ENCODE results near the gene TCN2.
"Not testable (repeated sequence)": the region's sequence is repeated elsewhere in the genome, so short reads cannot be mapped to it uniquely, and the experiment has no call there.

The TCN2 gene

DNA sequence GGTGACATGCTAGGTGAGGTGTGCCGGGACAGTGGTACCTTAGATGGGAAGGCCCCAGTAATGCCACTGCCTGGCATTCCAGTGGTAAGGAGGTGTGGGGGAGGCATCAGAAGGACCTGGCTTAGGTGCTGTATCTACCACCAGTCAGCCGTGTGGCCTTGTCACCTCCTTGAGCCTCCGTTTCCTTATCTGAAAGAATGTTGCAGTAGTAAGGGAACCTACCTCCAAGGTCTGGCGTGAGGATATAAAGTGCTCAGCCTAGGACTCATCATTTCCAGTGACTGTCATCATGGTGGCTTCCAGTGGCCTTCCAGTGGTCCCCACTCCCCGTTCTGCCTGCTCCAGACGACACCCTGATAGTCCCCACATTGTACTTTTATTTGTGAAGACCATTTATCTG is 67.5 kb downstream of the TCN2 start:
- Histone ChIP-seq H3K27me3 (ENCODE audit: control insufficient read depth in 5 of 5, insufficient read depth in 4 of 5, low read length in 5 of 5) (peaks cover 0 to 15% (median 5%) of the 10 kb centered on the region in 5 donors), H3K4me1 (ENCODE audit: control insufficient read depth in 5 of 5, insufficient read depth in 5 of 5, low read length in 5 of 5) (no peaks in the 10 kb centered on the region), H3K4me3 (ENCODE audit: low read depth in 1 of 5, low read length in 5 of 5) (no peak overlapping the region)

GRCh38 chr22:30675436-30675835 is 68.5 kb downstream of the TCN2 start:
- no peak overlapping the region for H3K27ac ChIP-seq (ENCODE audit: low read depth, low read length)
- no peaks in the 10 kb centered on the region for H3K36me3 ChIP-seq (ENCODE audit: control insufficient read depth in 5 of 5, insufficient read depth in 5 of 5, low read length in 5 of 5)
- H3K9me3 ChIP-seq (ENCODE audit: control insufficient read depth in 5 of 5, low read length in 5 of 5) = no peaks in the 10 kb centered on the region
- no peaks in the 10 kb centered on the region for H3K4me1 ChIP-seq (ENCODE audit: control insufficient read depth in 5 of 5, insufficient read depth in 5 of 5, low read length in 5 of 5)
- H3K4me3 ChIP-seq (ENCODE audit: low read depth in 1 of 5, low read length in 5 of 5) = no peak overlapping the region
- H3K27me3 ChIP-seq (ENCODE audit: control insufficient read depth in 5 of 5, insufficient read depth in 4 of 5, low read length in 5 of 5) = peaks cover 0 to 15% (median 5%) of the 10 kb centered on the region in 5 donors
- no peak overlapping the region for H3K9ac ChIP-seq (ENCODE audit: low read length in 5 of 5)

More for the DNA sequence above, 67.5 kb downstream of the TCN2 start:
- Histone ChIP-seq H3K36me3 (ENCODE audit: control insufficient read depth in 5 of 5, insufficient read depth in 5 of 5, low read length in 5 of 5) (no peaks in the 10 kb centered on the region), H3K27ac (ENCODE audit: low read depth, low read length) (no peak overlapping the region), H3K9ac (ENCODE audit: low read length in 5 of 5) (no peak overlapping the region), H3K9me3 (ENCODE audit: control insufficient read depth in 5 of 5, low read length in 5 of 5) (no peaks in the 10 kb centered on the region)

DNA sequence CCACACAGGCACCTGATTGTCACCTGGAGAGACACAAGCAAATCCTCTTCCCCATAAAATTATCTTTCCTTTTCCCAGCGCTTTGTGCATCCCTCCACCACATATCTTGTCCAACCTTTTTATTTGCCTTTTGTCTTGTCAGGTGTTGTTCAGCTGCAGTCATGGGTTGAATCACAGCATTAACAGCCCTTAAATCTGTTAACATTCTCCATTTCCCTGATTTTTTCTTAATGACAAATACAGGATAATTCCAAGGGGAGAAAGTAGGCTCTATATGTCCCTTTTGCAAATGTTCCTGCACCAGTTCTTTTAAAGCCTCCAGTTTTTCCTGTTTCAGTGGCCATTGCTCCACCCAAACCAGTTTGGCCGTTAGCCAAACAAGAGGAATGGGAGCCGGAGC is 69.6 kb downstream of the TCN2 start:
- H3K4me1 ChIP-seq (ENCODE audit: control insufficient read depth in 5 of 5, insufficient read depth in 5 of 5, low read length in 5 of 5); H3K36me3 ChIP-seq (ENCODE audit: control insufficient read depth in 5 of 5, insufficient read depth in 5 of 5, low read length in 5 of 5); H3K4me3 ChIP-seq (ENCODE audit: low read depth in 1 of 5, low read length in 5 of 5); H3K9me3 ChIP-seq (ENCODE audit: control insufficient read depth in 5 of 5, low read length in 5 of 5); H3K27ac ChIP-seq (ENCODE audit: low read depth, low read length); H3K9ac ChIP-seq (ENCODE audit: low read length in 5 of 5): not testable (repeated sequence)
- H3K27me3 ChIP-seq (ENCODE audit: control insufficient read depth in 5 of 5, insufficient read depth in 4 of 5, low read length in 5 of 5) = peaks cover 0 to 15% (median 5%) of the 10 kb centered on the region in 5 donors

Data from subcutaneous abdominal adipose tissue (tissue), 5 donors.